Stimulated activated CD8-positive, alpha-beta memory T cell treated with anti-CD3 and anti-CD28 coated beads, Interleukin-7, amount 100 ng/mL, for 48 hours (primary cell): Measurements from ENCODE around the gene CDC25B.

Experiments used
- DNase-seq, 2 donors: peaks; one replicate each; pipeline ENCODE4 v3.0.0-alpha.2; 2020; ENCODE audit warnings: low read depth in 1 of 2; ENCODE audit errors: extremely low read depth in 1 of 2

CDC25B gene

GRCh38 chr20:3802524-3803239 is 6.6 kb downstream of the CDC25B start:
- DNase-seq, result no peak

GRCh38 chr20:3803289-3803688 is 7.2 kb downstream of the CDC25B start:
- no peak for DNase-seq

GRCh38 chr20:3803854-3804253 is 7.7 kb downstream of the CDC25B start:
- no peak for DNase-seq

GRCh38 chr20:3804254-3804751 is 8.2 kb downstream of the CDC25B start:
- no peak for DNase-seq

GRCh38 chr20:3804781-3805180 is 8.7 kb downstream of the CDC25B start:
- no peak for DNase-seq

- no peak for DNase-seq
Observed at GRCh38 chr20:3808544-3808943, 12.4 kb downstream of the CDC25B start.

GRCh38 chr20:3811467-3812258 is 15.6 kb downstream of the CDC25B start:
- peak; percentile 79 to 91 for DNase-seq

- no peak for DNase-seq
Observed at GRCh38 chr20:3812259-3812681, 16.2 kb downstream of the CDC25B start.

GRCh38 chr20:3812975-3813847 is 17.1 kb downstream of the CDC25B start:
- DNase-seq, result no peak

GRCh38 chr20:3813848-3814581 is 17.9 kb downstream of the CDC25B start:
- no peak for DNase-seq

GRCh38 chr20:3814928-3815495 is 18.9 kb downstream of the CDC25B start:
- no peak for DNase-seq

- no peak for DNase-seq
Observed at GRCh38 chr20:3815703-3816315, 19.7 kb downstream of the CDC25B start.

- DNase-seq, result no peak
Observed at GRCh38 chr20:3818155-3819151, 22.3 kb downstream of the CDC25B start.

GRCh38 chr20:3819411-3820047 is 23.4 kb downstream of the CDC25B start:
- DNase-seq, result no peak

GRCh38 chr20:3820048-3820900 is 24.2 kb downstream of the CDC25B start, which contains the start of gene AP5S1:
Gene AP5S1, plus strand, starts transcription at chr20:3820547. Its CDS starts 1,571 bp downstream, at chr20:3822118.
- DNase-seq, result peak; percentile 86 to 93

GRCh38 chr20:3820901-3821727 is 25.0 kb downstream of the CDC25B start:
- no peak for DNase-seq
